ENCODE measurements around the gene OSBPL9.

DNA sequence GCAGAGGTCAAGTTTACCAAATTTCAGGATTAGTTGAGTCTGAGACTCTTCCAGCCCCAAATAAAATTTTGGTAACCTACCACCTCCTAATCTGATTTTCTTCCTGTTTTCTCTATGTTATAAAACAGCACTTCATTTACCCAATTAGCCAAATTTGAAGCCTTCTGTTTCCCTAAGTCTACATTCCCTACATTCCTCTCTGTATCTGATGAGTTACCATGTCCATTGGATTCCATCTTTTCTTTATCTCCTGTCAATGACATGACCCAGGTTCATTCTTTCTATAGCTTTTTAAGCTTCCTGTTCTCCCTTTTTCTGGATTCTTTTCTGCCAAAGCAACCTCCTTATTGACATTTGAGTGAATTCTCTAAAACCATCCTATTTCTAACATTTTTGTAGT is 72.8 kb downstream of the OSBPL9 start:
- TF ChIP-seq, protein P1, sequence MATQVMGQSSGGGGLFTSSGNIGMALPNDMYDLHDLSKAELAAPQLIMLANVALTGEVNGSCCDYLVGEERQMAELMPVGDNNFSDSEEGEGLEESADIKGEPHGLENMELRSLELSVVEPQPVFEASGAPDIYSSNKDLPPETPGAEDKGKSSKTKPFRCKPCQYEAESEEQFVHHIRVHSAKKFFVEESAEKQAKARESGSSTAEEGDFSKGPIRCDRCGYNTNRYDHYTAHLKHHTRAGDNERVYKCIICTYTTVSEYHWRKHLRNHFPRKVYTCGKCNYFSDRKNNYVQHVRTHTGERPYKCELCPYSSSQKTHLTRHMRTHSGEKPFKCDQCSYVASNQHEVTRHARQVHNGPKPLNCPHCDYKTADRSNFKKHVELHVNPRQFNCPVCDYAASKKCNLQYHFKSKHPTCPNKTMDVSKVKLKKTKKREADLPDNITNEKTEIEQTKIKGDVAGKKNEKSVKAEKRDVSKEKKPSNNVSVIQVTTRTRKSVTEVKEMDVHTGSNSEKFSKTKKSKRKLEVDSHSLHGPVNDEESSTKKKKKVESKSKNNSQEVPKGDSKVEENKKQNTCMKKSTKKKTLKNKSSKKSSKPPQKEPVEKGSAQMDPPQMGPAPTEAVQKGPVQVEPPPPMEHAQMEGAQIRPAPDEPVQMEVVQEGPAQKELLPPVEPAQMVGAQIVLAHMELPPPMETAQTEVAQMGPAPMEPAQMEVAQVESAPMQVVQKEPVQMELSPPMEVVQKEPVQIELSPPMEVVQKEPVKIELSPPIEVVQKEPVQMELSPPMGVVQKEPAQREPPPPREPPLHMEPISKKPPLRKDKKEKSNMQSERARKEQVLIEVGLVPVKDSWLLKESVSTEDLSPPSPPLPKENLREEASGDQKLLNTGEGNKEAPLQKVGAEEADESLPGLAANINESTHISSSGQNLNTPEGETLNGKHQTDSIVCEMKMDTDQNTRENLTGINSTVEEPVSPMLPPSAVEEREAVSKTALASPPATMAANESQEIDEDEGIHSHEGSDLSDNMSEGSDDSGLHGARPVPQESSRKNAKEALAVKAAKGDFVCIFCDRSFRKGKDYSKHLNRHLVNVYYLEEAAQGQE (IDR thresholded peaks at IDR 0.05; ENCODE audit: unreplicated experiment): no peak
- no peak for TF ChIP-seq CREB1 (CRISPR knock-in tag; IDR thresholded peaks at IDR 0.05; ENCODE audit: low read depth)
- no peak for TF ChIP-seq EZH2phosphoT487 (IDR thresholded peaks at IDR 0.05; ENCODE audit: unreplicated experiment)
- TF ChIP-seq, protein P2, sequence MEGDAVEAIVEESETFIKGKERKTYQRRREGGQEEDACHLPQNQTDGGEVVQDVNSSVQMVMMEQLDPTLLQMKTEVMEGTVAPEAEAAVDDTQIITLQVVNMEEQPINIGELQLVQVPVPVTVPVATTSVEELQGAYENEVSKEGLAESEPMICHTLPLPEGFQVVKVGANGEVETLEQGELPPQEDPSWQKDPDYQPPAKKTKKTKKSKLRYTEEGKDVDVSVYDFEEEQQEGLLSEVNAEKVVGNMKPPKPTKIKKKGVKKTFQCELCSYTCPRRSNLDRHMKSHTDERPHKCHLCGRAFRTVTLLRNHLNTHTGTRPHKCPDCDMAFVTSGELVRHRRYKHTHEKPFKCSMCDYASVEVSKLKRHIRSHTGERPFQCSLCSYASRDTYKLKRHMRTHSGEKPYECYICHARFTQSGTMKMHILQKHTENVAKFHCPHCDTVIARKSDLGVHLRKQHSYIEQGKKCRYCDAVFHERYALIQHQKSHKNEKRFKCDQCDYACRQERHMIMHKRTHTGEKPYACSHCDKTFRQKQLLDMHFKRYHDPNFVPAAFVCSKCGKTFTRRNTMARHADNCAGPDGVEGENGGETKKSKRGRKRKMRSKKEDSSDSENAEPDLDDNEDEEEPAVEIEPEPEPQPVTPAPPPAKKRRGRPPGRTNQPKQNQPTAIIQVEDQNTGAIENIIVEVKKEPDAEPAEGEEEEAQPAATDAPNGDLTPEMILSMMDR (conservative IDR thresholded peaks at IDR 0.05; ENCODE audit: low read depth in 2 of 2): no peak
